HG03196 (cell line): ENCODE data around the gene ZNF526.

Experiments
- ATAC-seq: cut with Tn5 transposase; IDR thresholded peaks from one replicate; pipeline ENCODE4 v1.9.1; 2021; ENCODE audit not compliant: unreplicated experiment

Gene ZNF526

DNA sequence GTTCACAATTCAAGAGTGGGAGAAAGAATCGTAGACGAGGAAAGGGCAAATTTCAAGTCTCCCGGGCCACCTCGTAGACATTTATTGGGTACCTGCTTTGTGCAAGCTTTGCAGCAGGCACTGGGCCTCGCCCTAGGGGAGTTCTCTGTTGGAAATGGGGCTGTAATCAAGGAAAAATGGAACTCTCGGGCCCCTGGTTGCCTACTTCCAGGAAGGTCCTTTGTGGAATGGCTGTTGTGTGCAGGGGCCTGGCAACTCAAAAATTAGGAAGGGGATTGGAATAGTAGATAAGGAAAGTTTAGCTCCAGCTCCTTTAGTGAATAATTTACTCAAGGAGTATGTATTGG, 612 bp downstream of the ZNF526 start:
- ATAC-seq = no peak

DNA sequence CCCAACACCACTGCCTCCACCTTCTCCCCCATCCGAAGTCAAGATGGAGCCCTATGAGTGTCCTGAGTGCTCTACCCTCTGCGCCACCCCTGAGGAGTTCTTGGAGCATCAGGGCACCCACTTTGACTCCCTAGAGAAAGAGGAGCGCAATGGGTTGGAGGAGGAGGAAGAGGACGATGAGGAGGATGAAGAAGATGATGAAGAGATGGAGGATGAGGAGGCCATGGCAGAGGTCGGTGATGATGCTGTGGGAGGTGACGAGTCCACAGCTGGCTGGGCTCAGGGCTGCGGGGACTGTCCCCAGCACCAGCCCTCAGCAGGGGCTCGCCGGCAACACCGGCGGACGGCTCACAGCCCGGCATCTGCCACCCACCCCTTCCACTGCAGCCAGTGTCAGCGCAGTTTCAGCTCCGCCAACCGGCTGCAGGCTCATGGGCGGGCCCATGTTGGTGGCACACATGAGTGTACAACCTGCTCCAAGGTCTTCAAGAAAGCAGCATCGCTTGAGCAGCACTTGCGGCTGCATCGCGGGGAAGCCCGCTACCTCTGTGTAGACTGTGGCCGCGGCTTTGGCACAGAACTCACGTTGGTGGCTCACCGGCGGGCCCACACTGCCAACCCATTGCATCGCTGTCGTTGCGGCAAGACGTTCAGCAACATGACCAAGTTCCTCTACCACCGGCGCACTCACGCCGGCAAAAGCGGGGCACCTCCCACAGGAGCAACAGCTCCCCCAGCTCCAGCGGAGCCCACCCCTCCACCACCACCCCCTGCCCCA, 5.0 kb downstream of the ZNF526 start:
- no peak for ATAC-seq

DNA sequence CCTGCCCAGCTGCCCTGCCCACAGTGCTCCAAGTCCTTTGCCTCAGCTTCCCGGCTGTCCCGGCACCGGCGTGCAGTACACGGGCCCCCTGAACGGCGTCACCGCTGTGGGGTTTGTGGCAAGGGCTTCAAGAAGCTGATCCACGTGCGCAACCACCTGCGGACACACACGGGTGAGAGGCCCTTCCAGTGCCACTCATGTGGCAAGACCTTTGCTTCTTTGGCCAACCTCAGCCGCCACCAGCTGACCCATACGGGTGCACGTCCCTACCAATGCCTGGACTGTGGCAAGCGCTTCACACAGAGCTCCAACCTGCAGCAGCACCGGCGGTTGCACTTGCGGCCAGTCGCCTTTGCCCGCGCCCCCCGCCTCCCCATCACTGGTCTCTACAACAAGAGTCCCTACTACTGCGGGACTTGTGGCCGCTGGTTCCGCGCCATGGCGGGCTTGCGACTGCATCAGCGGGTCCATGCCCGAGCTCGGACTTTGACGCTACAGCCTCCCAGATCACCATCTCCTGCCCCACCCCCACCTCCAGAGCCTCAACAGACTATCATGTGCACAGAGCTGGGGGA, 5.7 kb downstream of the ZNF526 start:
- ATAC-seq = no peak

DNA sequence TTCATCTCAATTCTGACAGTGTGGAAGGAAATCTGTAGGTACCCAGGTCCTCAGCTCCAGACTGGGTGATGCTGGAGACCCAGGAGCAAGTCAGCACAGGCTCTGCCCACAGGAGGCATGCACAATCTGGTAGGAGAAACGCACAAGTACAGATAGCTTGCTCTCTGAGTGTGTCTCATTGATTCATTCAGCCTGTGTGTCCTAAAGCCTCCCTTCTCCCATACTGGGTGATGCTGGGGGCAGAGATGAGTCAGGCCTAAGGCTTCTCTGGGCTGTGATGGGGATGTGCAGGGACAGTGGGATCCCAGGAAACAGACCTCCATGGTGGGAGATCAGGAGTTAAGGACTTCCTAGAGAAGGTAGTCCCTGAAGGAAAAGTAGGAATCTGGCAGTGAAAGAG, 6.8 kb downstream of the ZNF526 start:
- no peak for ATAC-seq

DNA sequence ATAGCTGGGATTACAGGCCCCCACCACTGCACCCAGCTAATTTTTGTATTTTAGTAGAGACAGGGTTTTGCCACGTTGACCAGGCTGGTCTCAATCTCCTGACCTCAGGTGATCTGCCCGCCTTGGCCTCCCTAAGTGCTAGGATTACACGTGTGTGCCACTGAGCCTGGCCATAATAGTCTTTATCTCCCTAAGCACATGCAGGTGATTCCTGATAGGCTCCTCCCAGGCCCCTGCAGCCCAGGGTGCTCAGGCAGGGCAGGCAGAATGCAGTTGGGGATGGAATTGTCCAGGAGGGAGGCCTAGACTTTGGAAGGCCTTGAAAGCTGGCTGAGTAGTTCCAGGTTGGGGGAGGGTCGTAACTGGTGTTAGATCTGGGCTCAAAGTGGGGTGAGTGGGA, 8.5 kb downstream of the ZNF526 start:
- ATAC-seq = no peak

DNA sequence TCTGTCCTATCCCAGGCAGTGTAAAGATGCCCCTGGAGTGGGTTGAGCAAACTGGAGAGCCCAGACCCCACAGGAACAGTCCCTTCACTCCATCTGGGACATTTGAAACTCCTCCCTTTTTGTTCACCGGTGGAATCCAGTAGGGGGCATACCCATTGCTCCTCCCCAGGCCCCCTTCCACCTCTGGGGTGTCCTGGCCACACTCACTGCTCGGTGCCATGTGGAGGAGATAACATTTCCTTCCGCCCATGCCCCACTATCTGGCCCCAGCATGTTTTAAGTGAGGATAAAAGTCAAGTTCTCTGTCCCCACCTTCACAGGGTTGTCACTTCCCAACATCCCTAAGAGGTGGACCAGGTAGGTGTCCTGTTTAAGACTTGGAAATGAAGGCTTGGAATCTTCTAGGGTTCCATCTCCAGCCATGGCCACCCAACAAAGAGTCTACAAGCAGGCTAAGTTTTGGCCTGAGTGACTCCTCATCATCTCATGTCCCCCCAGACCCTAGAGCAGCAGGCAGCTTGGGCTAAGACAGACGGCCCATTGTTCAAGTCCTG, 9.3 kb downstream of the ZNF526 start:
- ATAC-seq = no peak

DNA sequence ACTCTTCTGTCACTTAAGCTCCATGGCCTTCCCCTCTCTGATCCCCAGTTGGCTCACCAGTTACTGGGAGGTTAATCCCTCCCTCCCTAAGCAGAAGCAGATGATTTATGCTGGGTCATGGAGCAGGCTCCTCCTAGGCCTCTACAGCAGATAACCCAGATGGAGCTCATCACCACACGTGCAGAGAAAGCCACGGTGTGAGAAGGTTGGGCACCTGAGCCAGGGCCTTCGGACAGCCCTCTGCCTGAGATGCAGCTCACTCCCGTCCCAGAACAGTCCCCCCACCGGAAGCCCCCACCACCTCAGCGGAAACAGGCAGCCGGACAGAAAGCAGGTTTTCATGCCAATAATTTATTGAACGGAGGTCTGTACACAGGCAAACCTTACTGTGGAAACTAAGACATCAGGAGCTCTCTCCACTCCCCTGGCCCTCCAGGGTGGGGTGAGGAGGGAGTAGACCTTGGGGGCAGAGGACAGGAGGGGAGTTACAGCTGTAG, 9.8 kb downstream of the ZNF526 start:
- no peak for ATAC-seq

DNA sequence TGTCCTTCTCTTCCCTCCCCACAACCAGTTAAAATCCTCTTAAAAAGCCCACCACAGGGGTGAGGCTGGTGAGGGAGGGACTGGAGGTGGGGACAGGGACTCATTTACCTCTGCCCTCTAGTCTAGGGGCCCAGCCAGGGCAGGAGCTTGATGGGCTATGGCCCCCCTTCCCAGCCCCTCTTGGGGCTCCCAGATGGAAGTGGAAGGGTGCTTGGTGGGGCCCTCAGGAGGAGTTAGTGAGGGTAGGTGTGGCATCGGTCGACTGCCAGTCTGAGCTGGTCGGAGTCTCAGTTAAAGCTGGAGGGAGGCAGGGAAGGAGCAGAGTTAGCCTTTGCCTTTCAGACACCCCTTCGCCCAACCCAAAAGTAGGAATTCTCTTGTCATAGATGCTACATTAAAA, 10.5 kb downstream of the ZNF526 start:
- no peak for ATAC-seq

DNA sequence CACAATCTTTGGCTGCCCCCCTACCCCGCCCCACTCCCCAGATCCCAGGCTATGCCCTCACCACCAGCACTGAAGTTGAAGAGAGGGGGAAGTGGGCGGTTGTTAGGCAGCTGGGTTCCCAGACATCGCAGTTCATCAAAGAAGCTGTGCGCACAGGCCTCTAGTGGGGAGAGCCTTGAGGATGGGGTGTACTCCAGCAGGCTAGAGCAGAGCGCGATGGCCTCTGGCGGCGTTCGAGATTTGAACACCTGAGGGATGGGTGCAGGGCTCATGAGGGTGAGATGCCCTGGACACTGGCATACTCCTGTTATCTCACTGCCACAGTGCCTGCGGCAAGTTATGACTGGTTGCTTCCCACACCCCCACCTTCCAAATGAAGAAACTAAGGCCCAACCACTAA, 12.3 kb downstream of the ZNF526 start:
- no peak for ATAC-seq

DNA sequence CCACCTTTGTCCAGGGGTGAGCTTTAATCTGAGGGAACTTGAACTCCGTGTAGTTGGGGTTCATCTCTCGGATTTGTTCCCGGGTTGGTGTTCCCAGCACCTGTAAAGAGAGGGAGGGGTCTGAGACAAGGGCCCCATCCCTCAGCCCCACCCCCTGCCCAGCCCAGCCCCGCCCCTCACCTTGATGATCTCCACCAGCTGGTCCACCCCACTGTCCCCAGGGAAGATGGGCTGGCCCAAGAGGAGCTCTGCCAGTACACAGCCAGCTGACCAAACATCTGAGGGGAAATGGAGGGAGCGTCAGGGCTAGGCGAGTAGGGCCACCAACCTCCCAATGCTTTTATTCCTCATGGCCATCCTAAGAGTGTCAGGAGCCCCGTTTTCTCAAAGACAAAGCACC, 13.0 kb downstream of the ZNF526 start:
- ATAC-seq = no peak

DNA sequence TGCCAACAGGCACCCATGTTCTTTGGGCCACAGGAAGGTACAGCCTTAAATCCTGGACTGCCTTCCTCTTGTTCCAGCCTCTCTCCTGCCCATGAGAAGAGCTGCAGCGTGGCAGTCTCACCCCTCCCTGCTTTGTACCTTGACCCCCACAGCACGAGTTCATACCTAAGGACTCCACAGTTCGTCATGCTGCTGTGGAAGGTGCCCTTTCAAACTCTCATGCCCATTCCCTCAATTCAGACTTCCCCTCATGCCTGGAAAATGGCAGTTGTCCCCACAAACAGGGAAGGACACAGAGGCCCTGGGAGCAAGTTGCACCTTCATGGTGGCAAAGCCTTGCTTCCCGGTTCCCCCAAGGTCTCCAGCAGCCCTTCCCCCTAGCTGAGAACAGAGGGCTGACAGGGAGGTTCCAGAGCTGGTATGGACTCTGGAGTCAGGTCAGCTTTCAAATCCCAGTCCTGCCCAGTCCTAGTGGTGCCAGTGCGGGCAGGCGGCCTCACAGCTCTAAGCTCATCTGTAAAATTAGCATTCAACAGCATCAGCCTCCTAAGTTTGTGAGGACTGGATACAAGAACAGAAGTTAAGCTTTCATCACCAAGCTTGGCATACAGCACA, 13.7 kb downstream of the ZNF526 start:
- no peak for ATAC-seq

DNA sequence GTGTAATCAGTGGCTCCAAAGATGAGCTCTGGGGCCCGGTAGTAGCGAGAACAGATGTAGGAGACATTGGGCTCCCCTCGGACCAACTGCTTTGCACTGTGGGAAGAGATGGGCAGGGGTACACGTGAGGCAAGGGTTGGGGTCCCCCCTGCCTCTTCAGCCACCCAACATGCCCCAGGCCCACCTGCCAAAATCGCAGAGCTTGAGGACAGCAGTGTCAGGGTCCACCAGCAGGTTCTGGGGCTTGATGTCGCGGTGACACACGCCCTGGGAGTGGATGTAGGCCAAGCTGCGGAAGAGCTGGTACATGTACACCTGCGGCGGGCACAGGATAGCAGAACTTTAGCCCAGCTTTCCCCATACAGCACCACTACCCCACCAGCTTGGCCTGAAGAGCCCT, 14.3 kb downstream of the ZNF526 start:
- no peak for ATAC-seq

DNA sequence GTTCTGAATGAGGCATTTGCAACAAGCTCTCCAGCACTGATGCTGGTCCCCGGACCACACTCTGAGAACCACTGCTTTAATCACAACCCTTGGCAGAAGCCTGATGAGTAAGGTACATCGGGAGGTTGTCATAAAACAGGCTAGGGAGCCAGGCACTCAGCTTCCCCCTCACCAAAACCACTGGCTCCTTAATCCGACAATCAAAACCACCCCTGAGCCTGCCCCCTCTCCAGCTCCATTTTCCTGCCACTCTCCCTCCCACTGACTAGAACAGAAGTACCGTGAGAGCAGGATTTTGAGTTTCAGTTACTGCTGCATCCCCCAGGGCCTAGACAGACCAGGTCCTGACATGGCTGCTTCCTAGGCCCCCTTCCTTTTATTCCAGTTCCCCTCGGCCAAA, 15.1 kb downstream of the ZNF526 start:
- no peak for ATAC-seq

DNA sequence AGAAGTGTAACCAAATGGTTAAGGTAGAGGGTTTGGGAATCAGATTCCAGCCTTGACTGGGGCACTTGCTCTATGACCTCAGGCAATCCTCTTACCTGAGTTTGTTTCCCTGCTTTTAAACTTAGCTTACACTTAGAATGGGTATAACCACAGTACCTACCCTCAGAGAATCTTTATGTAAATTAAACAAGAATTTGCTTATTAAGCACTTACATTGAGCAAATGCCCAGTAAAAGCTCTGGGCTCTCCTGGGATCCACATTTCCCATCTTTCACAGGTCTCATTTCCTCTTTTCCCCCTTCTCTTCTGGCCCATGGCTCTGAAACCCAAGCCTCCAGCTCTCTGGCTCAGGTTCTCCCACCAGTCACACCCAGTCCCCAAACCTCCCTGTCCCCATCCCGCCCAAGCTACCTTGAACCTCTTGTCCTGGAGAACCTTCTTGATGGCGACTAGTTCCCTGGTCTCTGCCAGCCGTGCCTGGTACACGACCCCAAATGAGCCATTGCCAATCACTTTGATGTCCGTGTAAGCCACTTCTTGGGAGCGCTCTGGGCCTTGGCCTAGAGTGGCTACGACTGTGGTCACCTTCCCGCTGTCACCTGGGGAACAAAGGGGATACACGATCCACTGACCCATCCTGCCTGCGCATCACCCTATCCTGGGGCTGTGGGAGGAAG, 19.6 kb downstream of the ZNF526 start:
- no peak for ATAC-seq

DNA sequence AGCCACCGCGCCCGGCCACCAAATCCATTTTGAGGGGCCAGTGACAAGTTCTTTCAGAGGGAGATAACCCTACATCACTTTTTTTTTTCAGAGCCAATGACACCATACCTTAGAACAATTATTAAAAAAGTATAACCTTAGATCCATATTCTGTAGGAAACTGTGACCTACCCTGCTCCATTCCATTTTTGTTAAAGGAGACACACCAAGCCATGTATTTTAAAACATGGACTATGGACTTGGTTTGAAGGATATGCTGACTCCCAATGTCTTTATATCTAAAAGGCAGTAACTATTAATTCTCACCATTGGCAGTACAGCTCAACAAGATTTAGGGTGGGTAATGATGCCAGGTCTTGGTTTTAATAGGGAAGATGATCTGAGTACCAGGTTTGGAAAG, 21.2 kb downstream of the ZNF526 start:
- ATAC-seq = no peak

DNA sequence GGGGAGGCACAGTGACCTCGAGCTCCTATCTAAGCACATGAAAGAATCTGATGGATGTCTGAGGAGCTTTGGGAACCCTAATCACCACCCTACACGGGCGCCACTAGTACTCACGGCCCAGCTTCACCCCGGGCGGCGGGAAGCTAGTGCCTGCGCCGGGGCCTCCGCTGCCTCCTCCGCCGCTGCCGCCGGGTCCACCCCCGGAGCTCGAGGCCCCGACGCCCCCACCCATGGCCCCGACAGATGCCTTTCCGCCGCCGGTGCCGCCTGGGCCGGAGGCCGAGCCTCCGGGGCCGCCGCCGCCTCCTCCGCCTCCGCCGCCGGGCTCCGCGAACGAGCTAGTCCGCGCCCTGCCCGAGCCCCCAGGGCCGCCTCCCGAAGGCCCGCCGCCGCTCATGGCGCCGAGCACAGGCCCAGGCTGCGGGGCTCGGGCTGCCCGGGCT, 22.0 kb downstream of the ZNF526 start:
- peak; percentile 0 for ATAC-seq

DNA sequence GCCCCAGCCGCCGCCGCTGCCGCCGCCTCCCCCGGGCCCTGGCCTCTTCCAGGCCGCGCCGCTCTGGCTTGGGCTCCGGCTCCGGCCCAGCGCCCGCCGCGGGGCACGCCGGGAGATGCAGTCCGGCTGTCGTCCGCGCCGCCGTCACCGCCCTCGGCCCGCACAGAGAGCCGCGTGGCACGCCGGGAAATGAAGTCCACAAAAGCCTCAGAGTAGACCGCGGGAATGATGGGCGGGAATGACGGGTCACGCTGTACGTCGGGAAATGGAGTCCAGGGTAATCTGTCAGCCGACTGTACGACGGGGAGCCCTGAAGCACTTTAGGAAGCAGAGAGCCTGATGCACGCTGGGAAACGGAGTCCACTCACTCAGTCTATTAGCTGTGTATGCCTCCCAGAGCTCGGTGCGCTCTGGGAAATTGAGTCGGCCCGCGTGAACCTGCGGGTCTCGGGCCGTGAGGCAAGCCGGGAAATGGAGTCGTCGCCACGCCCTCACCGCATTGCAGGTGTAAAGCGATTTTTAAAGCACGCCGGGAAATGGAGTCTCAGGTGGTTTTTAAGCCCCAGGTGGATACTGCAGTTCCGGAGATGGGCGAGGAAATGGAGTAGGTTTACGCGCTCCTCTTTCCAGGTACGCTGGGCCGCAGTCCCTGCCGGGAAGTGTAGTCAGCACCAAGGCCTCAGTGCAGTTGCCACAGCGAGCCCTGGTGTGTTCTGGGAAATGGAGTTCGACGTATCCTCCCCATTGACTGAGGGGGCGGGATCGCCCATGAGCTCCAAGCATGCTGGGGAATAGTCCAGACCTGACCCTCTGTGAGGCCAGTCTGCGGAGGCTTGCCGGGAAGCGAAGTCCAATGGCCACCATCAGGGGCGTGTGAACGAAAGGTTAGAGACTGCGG, 22.6 kb downstream of the ZNF526 start, which contains the start of gene GSK3A:
Gene GSK3A, minus strand, starts transcription at position 91 of the 898 bp plus-strand sequence. CDS start 137 bp downstream, outside the sequence.
- peak; percentile 65 for ATAC-seq

DNA sequence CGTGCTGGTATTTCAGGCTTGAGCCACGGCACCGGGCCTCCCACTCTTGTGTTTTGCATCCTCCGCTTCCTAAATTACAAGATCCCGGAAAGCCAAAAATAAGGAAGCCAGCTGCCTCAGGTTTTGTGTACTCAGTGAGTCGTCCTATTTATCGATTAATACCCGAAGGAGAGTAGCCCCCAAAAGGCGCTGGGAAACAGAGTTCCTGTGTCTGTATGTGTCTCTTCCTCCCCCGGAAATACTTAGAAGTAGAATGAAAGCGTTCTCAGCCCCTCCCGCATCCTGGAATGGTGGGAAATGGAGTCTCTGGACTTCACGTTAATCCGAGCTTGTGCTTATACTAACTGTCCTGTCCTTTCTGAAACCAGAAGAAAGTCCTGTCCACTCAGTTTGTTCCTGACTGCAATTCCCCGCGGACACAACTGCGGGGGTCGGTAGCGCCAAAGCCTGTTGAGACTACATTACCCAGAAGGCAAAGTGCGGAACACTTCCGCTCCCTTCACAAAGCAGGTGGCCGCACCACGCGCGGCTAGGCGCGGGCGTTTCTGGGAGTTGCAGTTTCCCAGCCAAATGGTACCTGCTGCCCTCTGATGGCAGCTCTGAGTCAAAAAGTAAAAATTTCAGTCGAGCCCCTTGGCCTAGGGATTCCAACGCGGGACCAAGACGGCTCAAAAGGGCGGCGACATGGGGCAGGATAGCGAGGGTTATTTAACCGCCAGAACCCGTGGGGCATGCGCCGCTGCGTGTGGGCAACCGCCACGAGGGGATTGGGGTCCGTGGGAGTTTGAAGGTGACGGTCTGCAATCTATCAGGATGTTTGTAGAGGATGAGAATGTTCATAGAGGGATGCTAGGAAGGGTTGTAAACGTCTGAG, 24.5 kb downstream of the ZNF526 start:
- peak; percentile 32 for ATAC-seq

DNA sequence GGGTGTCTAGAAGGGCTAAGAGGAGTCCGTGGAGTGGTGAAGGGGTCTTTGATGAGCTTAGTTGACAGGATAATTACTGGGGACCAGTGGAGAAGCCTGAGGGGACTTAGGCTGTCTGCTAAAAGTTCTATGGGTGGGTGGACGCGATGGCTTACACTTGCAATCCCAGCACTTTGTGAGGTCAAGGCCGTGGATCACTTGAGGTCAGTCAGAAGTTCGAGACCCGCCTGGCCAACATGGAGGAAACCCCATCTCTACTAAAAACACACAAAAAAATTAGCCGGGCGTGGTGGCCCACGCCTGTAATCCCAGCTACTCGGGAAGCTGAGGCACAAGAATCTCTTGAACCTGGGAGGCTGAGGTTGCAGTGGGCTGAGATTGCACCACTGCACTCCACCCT, 25.1 kb downstream of the ZNF526 start:
- ATAC-seq = no peak
